ENCODE measurements around the gene ANTKMT.

The ANTKMT gene

DNA sequence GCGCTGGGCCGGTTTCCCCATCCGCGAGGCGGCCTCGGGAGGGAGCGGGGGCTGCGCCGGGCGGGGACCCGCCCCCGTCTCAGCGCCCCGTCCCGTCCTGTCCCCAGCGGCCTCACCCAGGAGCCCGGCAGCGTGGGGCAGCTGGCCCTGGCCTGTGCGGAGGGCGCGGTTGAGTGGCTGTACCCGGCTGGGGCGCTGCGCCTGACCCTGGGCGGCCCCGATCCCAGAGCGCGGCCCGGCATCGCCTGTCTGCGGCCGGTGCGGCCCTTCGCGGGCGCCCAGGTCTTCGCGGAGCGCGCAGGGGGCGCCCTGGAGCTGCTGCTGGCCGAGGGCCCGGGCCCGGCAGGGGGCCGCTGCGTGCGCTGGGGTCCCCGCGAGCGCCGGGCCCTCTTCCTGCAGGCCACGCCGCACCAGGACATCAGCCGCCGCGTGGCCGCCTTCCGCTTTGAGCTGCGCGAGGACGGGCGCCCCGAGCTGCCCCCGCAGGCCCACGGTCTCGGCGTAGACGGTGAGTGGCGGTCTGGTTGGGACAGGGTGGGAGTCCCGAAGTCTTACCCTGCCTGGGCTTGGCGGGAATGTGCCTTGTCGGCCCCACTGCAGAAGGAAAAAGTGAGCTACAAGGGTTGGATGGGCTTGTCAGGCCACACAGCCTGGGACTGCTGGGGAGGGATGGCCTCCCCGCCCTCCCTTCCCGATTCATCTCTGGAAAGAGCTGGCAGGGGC, 5.3 kb upstream of the ANTKMT start:
- no peak for DNase-seq (ENCODE audit: low read depth)

DNA sequence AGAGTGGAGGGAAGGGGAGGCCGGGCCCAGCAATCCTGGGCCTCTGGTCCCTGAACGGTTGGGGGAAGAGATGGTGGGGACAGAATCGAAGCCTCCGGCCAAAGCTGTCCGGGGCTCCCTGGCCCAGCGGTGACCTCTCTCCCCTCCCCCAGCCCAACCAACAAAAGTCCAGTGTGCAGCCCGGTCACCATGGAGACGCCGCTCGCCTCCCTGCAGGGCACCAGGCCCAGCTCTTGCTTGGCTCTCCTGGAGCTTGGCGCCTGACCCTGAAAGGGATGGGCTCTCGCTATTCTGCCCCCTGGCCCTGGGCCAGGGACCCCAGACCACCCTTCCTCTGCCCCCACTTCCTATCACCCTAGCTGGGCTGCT, 4.8 kb upstream of the ANTKMT start:
- DNase-seq (ENCODE audit: low read depth): no peak

DNA sequence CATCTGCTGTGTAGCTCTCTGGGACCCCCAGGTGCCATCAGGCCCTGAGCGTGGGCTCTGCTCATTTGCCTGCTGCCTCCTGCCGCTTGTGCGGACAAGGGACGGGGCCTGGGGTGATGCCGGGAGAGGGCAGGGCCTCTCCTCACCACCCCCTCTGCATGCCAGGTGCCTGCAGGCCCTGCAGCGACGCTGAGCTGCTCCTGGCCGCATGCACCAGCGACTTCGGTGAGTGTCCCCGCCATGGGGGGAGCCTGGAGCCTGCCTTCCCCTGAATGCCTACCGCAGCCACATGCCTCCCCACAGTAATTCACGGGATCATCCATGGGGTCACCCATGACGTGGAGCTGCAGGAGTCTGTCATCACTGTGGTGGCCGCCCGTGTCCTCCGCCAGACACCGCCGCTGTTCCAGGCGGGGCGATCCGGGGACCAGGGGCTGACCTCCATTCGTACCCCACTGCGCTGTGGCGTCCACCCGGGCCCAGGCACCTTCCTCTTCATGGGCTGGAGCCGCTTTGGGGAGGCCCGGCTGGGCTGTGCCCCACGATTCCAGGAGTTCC, 4.1 kb upstream of the ANTKMT start:
- DNase-seq (ENCODE audit: low read depth): no peak

DNA sequence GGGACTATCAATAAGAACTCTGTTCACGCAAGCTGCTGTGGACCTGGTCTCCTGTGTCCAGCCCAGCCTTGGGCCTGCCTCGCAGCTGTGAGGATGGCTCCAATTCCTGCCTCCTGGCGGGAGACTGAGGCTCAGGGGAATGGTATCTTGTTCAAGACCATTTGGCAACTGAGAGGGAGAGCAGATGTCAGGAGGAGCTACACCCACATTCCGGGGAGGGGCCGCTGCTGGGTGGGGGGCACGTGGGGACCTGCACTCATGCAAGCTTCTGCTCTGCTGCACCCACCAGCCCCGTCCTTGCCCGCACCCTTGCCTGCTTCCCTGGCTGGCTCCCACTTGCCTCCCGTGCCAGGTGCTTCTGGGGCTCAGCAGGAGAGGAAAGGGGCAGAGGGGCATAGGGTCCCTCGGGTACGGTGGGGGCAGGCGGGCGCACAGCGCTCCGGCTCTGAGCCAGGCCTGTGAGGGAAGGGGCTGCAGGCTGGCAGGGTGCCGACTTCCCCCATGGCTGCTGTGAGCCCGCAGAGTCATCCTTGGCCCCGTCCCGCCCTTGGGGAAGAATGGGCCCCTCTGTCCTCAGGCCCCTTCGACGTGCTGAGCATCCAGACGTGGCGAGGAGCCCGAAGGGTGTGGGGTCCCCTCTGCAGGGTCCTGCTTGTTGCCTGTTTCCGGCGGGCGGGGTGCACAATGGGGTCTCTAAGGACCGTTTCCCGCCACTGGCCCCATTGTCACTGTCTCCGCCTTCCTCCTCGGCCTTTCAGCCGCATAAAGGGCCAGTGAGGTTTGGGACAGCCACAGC, 3.3 kb upstream of the ANTKMT start:
- no peak for DNase-seq (ENCODE audit: low read depth)

DNA sequence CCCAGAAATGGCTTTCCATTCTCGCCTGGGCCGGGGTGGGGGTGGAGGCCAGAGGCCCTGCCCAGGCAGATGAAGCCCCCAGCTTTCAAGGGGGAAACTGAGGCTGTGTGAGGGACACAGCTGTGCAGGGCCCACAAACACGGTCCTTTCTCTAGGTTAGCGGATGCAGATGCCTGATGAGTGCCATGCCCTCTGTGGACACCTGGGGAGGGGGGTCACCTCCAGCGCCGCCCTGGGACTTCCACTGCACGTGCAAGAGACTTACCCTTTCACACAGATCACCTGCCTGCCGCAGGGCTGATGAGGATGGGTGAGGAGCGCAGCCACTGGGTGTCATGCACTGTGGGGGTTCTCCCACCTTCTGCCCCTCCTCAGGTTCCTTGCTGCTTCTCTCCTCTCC, 2.6 kb upstream of the ANTKMT start:
- DNase-seq (ENCODE audit: low read depth): no peak

DNA sequence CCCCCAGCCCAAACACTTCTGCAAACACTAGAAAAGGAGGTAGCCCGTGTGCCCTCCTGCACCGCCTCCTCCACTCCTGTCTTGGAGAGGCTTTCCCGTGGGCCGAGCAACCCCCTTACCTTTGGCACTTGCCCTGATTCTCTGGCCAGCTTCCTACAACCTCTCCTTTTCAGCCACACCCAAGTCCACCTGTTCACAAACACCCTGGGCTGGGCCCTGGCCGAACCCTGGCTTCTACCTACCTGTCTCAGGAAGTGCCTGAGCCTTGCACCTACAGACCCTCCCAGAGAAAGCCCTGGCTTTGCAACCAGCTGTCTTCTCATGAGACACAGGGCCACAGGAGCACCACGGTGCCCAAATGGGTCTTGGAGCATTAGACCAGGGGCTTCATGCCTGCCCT, 2.0 kb upstream of the ANTKMT start:
- DNase-seq (ENCODE audit: low read depth): no peak

DNA sequence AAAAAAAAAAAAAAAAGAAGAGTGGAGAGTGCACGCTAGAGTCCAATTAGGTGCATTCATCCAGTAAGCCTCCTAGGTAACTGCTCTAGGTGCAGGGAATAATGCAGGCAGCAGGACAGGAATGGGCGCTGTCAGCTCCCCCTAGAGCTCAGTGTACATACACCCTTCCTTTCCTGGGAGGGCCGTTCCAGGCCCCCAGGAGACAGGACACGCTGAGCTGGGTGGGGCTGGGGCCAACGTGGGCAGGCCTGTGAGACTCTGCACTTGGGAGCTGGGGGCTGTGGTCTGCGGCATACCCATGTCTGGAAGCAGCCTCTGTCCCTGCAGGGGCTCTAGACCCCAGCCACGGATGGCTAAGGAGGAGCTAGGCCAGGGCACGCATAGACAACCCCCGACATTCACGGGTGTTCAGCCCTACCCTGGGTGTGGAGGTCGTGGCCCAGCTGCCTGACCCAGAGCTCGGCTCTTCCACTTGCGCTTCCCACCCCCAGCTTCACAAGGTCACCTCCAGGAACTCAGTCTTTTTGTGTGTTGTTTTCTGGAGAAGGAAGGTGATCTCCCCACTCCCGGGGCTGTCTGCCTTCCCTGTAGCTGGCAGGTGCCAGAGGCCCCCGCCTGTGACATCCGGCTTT, 1.0 kb upstream of the ANTKMT start:
- DNase-seq (ENCODE audit: low read depth): no peak

DNA sequence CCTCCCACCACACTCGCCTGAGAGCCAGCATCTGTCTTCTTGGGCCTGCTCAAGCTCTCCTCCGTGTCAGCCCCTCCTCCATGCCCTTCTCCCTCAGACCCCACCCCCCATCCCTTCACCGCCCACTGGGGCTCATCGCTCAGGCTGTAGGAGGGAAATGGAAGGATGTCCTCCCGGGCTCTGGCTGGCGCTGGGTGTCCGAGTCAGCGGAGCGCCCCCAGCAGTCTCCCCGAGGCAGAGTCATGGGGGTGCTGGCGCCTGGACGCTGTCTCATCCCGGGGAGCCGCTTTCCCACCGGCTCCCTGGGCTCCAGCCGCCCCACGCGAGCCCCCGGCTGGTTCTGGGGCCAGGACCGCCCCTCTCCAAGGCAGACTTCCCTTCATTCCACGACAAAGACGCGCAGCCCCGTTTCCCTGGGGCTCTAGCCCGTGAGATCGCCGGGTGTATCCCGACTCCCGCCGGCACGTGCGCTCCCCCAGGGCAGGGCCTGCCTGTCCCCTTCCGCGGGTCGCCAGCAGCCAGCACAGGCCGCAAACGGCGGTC, 428 bp upstream of the ANTKMT start:
- no peak for DNase-seq (ENCODE audit: low read depth)

DNA sequence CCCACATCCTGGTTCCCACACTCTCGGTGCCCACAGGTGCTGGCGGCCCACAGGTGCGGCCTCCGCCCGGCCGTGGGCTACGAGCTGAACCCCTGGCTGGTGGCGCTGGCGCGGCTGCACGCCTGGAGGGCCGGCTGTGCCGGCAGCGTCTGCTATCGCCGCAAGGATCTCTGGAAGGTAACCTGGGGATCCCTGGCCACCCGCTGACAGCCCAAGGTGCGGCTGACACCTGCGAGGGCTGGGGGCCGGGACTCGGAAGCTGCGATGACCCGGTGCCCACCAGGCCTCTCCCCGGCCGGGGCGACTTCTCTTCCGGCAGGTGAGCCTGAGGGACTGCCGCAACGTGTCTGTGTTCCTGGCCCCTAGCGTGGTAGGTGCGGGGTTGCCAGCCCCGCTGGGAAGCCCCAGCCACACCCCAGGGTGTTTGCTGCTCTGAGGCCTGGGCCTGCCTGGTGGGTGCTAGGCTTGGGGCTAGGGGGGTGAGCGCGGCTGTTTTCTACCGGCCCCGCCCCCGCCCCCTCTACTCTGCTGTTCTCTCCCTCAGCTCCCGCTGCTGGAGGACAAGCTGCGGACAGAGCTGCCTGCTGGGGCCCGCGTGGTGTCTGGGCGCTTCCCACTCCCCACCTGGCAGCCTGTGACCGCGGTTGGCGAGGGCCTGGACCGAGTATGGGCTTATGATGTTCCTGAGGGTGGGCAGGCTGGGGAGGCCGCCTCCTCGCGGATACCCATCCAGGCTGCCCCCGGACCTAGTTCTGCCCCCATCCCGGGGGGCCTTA, 1.0 kb downstream of the ANTKMT start:
- DNase-seq (ENCODE audit: low read depth): no peak

DNA sequence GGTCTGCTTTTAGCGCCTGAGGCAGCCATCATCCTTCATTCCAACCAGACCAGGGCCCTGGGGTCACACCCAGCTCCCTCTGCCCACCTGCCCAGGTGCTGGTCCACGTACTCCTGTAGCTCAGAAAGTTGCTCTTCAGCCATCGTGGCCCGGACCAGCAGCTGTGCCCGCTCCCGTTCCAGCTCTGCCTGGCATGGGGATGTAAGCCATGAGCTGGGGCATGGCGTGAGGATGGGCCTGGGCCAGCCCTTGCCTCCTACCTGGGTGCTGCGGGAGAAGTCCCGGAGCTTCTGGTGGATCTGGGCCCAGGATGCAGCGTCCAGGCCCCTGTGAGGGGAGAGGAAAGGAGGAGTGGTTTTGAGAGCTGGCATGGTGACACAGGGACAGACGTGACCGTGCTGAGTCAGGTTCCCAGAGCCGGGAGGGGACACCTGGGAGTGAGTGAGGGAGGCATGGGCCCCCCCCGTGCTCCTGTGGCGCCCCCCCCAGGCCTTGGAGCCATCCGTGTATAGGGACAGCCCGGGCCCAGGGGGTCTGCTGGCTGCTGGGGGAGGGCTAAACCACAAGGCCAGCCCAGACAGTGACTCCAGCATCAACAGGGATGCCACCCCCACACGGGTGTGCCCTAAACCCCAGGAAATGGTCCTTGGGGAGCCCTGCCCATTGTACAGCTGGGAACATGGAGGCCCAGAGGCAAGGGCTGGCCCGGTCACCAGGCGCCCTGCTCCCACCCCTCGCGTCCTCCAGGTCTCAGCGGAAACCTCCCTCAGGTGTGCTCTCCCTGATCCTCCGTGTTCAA, 2.1 kb downstream of the ANTKMT start:
- DNase-seq (ENCODE audit: low read depth): no peak

DNA sequence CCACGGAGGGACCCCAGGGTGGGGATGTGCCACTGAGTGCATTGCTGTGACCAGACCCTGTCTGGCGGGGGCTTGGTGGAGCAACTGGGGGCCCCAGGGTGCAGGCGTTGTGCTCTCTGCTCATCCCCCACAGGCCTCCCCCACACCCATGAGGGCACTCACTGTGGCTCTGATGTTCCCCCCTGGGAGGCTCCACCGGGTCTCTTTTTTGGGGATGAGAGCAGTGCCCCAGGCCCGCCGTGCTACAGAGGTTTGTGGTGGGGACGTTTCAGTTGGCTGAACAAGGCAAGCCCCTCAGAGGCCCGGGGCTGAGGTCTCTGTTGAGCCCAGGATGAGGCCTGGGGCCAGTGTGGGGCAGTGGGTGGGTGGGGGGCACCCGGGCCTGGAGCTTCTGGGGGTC, 2.7 kb downstream of the ANTKMT start:
- DNase-seq (ENCODE audit: low read depth): no peak

DNA sequence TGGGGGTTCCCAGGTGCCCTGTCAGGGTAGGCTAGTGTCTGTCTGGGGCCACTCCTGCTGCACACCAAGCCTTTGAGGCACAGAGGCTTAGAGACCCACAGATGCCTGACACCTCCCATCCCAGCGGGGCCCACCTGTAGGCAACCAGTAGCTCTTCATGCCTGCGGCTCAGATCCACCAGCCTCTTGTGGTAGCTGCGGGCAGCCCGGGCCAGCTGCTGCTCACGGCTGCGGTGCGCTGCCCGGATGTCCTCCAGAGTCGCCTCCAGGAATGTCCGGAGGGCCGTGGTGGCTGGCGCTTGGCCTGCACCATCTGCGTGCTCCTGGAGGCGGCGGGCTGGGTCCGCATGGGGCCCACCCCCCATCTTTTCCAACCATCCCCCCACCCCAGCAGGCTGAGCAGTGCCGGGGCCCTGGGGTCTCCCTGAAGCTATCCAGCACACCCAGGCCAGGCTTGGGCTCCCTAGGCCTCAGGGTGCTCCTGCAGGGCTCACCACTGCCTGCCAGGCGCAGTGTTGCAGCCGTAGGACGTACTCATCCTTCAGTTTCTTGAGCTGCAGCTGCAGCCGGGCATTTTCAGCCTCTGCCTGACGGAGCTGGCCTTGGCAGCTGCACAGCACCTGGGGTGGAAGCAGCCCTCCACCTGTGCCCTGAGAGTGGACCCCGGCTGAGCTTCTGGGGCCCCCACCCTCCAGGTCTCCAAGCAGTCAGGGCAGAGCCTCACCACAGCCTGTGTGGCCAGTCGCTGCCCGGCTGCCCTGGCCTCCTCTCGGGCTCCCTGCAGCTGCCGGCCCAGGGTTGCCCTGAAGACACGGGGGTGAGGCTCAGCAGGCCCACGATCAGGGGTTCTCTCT, 3.5 kb downstream of the ANTKMT start:
- DNase-seq (ENCODE audit: low read depth): no peak

DNA sequence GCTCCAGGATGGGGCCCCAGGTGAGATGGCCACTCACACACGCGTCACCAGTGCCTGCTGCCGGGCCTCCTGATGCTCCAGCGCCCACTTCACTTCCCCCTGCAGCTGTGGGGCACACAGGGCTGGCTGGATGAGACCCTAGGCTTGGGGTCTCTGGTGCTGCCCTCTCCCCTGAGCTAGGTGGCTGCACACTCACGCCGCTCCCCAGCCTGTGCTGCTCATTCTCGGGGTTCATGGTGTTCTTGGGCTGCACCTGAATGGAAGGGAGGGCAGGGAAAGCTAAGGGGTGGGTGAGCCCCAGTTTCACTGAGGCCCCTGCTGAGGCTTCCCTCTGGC, 4.1 kb downstream of the ANTKMT start:
- no peak for DNase-seq (ENCODE audit: low read depth)

DNA sequence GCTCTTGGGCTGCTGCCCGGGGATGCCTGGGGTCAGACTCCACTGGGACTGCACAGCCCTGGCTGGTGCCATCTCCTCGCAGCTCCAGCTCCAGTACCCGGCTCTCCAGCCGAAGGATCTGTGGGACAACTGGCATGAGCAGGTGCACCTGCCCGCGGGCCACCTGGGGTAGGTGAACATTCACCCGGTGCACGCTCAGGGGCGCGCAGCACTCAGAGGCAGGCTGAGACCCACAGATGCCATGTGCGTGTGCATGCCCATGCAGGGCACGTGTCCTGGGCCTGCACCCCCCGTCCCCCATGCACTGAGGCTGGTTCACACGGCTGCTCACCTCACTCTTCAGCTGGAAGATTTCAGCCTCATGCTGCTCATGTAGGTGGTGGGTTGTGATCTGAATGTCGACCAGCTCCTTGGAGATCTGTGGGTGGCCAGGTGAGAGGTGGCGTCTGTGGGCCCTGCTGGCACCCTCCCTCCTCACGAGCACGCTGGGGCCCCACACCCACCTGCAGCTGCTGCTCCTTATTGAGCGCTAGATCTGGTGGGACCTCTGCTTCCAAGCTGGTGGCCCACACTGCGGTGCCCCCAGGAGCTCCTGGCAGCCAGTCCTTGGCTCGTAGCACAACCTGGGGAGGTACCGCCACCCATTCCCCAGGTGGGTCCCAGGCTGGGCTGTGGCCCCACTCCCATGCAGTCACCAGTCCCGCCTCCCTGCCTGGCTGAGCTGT, 4.7 kb downstream of the ANTKMT start:
- no peak for DNase-seq (ENCODE audit: low read depth)

DNA sequence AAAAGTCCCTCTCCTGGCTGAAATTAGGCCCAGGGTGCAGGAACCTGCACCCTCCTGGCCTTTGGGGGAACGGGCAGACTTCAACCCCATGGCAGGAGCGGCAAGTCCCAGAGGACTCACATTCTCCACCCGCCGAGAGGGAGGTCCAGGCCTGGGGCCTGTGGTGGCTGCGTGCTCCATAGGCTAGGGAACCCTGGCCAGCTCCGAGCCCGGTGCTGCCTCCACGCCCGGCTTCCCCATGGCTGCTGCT, 5.2 kb downstream of the ANTKMT start:
- DNase-seq (ENCODE audit: low read depth): no peak

DNA sequence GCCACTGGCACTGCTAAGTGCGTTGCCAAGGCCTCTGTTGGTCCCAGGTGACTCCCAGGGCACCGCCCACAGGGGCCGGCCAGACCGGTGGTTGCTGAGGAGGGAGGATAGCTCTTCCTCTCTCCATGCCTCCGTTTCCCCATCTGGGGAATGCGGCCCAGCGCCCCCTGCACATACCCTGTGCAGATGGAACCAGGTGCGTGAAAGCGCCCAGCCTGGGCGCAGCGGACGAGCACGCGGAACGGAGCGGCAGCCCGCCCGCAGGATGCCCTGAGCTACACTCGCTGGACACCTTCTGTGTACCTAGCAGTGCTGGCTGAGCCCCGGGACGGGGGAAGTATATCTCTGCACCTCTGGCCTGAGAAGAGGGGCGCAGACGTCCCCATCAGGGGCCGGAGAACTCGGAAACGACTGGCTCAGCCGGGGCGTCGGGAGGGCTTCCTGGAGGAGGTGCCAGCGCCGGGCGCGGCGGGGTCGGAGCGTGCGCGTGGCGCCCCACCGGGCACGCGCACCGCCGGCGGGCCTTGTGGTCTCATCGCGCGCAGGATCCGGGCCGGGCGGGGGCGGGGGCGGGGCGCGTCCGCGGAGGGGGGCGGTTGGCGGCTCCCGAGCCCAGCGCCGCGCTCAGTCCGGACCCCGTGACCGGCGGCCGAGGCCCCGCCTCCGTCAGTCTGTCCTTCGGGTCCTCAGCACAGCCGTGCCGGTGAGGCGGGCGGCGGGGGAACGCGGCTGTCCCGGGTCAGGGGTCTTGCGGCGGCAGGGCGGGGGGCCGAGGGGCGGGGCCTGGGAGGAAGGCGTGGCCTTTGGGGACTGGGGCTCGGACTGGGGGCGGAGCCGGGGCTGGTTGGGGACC, 5.7 kb downstream of the ANTKMT start, which contains the start of the genes CCDC78 and HAGHL:
TSS of gene CCDC78 (minus strand) at position 6 of the 853 bp plus-strand sequence. CDS start 76 bp downstream, outside the sequence.
TSS of gene HAGHL (plus strand) at position 669 of the 853 bp plus-strand sequence. CDS start 404 bp downstream, outside the sequence.
- DNase-seq (ENCODE audit: low read depth): peak; percentile 46

DNA sequence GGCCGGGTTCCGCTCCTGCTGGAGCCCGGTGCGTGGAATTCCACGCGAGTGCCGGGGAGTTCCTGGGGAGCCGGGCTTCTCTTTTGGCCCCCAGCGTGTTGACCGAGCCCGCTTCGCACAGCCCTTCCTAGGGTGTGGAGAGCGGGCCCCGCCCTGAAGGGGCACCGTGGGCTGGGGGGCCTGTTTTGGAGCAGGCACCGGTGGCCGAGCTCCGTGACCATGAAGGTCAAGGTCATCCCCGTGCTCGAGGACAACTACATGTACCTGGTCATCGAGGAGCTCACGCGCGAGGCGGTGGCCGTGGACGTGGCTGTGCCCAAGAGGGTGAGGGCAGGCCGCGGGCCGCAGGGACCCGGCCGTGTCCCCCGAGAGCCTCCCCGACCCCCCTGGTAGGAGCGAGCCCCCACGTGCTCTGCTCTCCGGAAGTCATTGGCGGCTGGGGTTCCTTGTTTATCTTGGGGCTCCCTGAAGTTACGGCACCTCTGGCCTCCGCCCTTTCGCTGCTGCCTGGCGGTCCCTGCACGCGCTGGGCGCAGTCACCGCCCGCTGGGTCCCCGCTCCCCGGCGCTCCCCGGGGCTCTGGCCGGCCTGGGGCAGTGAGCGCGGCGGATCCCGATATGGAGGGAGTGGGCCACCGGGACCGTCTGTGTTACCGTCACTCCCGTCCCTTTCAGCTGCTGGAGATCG, 6.5 kb downstream of the ANTKMT start:
- DNase-seq (ENCODE audit: low read depth): no peak
